PC-3 (cell line): ENCODE data around the gene GRIP1.

Source experiments
- EZH2 ChIP-seq: fragments of 300-600 bp; sonication (generic); IDR thresholded peaks from one replicate; pipeline ENCODE4 v1.6.1; 2017; ENCODE audit warnings: antibody characterized with exemption, mild to moderate bottlenecking, low read length; ENCODE audit not compliant: unreplicated experiment
- TF ChIP-seq, protein P1 (sequence below): fragments of 300-600 bp; sonication (generic); conservative IDR thresholded peaks from 2 replicates; pipeline ENCODE4 v1.5.1; 2017; ENCODE audit warnings: antibody characterized with exemption, low read depth, mild to moderate bottlenecking, low read length

DNA sequence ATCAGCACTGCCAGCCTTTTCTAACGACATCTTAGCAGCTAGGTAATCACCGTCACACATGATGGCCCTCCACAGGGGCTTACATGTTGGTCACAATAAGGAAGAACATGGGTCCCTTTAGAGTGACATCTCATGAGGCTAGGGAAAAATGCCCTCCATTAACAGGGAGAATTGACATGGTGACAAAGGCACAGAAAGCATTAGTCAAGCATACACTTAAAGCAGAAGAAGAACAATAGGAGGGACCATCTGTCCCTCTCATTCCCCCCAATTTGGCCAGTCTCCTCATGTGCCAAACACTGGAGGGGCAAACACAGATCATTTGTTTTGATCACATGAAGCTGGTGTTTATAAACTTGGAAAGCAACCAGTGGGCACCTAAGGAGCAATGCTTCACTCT lies 78.0 kb downstream of the GRIP1 start:
- TF ChIP-seq, protein P1, sequence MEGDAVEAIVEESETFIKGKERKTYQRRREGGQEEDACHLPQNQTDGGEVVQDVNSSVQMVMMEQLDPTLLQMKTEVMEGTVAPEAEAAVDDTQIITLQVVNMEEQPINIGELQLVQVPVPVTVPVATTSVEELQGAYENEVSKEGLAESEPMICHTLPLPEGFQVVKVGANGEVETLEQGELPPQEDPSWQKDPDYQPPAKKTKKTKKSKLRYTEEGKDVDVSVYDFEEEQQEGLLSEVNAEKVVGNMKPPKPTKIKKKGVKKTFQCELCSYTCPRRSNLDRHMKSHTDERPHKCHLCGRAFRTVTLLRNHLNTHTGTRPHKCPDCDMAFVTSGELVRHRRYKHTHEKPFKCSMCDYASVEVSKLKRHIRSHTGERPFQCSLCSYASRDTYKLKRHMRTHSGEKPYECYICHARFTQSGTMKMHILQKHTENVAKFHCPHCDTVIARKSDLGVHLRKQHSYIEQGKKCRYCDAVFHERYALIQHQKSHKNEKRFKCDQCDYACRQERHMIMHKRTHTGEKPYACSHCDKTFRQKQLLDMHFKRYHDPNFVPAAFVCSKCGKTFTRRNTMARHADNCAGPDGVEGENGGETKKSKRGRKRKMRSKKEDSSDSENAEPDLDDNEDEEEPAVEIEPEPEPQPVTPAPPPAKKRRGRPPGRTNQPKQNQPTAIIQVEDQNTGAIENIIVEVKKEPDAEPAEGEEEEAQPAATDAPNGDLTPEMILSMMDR, result no peak
- no peak for TF ChIP-seq EZH2
